HUES6 (cell line): Measurements from ENCODE around the gene TMEM170A.

Experiments
- H3K27ac ChIP-seq: 2 replicates; pipeline ENCODE4 v1.7.0; 2013; ENCODE audit warnings: low read depth, mild to moderate bottlenecking, low read length, inconsistent platforms
- H3K27me3 ChIP-seq: 2 replicates; pipeline ENCODE4 v1.6.1; 2013; ENCODE audit warnings: low read length; ENCODE audit not compliant: control insufficient read depth, insufficient read depth
- H3K36me3 ChIP-seq: 2 replicates; pipeline ENCODE4 v1.6.1; 2013; ENCODE audit warnings: low read length; ENCODE audit not compliant: control insufficient read depth, insufficient read depth
- H3K4me1 ChIP-seq: 2 replicates; pipeline ENCODE4 v1.6.1; 2013; ENCODE audit warnings: low read length; ENCODE audit not compliant: control insufficient read depth, insufficient read depth
- H3K4me3 ChIP-seq: 2 replicates; pipeline ENCODE4 v1.5.1; 2013; ENCODE audit warnings: low read depth, low read length
- H3K9ac ChIP-seq: one replicate; pipeline ENCODE4 v1.6.1; 2013; ENCODE audit warnings: mild to moderate bottlenecking, low read length
- H3K9me3 ChIP-seq: 2 replicates; pipeline ENCODE4 v1.6.1; 2013; ENCODE audit warnings: low read depth, low read length; ENCODE audit not compliant: control insufficient read depth, insufficient read depth

Gene TMEM170A

DNA sequence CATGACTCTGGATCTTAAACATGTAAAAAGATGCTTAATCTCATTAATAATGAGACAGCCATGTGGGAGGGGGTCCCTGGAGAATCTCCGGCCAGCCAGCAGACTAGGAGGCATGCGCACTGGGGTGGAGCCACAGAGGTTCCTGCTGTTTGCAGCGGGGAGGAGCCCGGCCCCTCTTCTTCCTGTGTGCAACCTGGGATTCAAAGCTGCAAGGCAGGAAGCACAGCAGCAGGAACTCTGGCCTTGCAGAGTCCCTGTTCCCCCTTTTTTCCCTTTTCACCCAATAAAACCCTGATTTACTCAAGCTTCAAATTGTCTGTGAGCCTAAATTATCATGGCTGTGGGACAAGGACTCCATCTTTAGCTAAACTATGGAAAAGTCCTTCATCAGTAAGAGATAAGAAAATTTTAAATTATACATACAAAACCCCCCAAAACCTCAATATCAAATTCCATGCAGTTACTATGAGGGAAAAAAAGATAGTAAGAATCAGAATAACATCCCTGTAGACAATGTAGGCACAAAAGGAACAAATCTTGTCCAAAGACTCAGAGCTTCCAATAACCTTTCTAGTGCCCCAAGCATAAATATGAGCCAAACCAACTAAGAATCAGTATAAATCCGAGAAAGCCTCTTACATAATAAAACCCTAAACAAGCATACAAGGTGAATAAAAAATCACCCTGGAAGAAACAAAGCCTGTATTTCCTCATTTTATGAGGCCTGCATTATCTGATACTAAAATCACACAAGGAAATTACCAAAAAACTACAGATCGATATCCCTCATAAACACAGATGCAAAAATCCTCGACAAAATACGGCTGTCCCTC lies 43.3 kb downstream of the TMEM170A start:
- Histone ChIP-seq H3K4me3 (0 out of 2 replicates have a peak overlapping the region, but pooled peaks have one; percentile 20), H3K27me3 (no peaks in the 10 kb centered on the region), H3K4me1 (peaks cover 20% of the 10 kb centered on the region), H3K36me3 (no peaks in the 10 kb centered on the region), H3K9me3 (no peaks in the 10 kb centered on the region), H3K27ac (peak overlapping the region; percentile 53; the same call in 1 of the 2 replicates), H3K9ac (no peak overlapping the region)

DNA sequence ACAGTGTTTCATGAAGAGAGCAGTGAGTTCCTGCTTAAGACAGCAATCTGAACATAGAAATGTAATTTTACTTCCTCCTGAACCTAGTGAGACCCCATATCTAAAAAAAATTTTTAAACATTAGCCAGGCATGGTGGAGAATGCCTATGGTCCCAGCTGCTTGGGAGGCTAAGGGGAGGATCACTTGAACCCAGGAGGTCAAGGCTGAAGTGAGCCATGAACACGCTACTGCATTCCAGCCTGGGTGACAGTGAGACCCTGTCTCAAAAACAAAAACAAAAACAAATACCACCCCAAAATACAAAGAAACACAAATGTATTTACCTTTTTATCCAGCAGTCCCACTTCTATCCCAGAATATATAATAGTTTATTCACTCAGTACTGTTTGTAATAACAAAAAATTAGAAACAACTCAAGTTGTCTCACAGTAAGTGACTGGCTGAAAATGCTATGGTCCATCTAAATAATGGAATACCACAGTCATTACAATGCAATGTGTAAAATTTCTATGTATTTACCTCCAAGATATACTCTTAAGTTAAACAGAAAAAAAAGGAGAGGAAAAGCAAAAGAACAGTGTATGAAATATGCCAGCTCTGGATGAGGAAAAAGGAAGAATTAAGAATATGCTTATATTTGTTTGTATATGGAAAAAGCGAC lies 47.5 kb downstream of the TMEM170A start:
- Histone ChIP-seq H3K36me3 (peaks cover 11% of the 10 kb centered on the region), H3K27ac (no peak overlapping the region), H3K9me3 (no peaks in the 10 kb centered on the region), H3K4me1 (peaks cover 20% of the 10 kb centered on the region), H3K9ac (no peak overlapping the region), H3K4me3 (no peak overlapping the region), H3K27me3 (no peaks in the 10 kb centered on the region)

GRCh38 chr16:75415169-75415905 lies 49.2 kb downstream of the TMEM170A start:
- H3K27me3 ChIP-seq, result no peaks in the 10 kb centered on the region
- no peaks in the 10 kb centered on the region for H3K9me3 ChIP-seq
- peaks cover 23% of the 10 kb centered on the region for H3K36me3 ChIP-seq
- H3K4me3 ChIP-seq, result no peak overlapping the region
- no peak overlapping the region for H3K9ac ChIP-seq
- H3K27ac ChIP-seq, result no peak overlapping the region
- peaks cover 8% of the 10 kb centered on the region; the same call in 1 of the 2 replicates for H3K4me1 ChIP-seq

GRCh38 chr16:75413951-75414350 lies 50.5 kb downstream of the TMEM170A start:
- H3K27ac ChIP-seq, result no peak overlapping the region
- no peak overlapping the region for H3K4me3 ChIP-seq
- no peaks in the 10 kb centered on the region for H3K9me3 ChIP-seq
- H3K36me3 ChIP-seq, result peaks cover 37% of the 10 kb centered on the region
- H3K4me1 ChIP-seq, result no peaks in the 10 kb centered on the region
- no peak overlapping the region for H3K9ac ChIP-seq
- no peaks in the 10 kb centered on the region for H3K27me3 ChIP-seq

- no peaks in the 10 kb centered on the region for H3K27me3 ChIP-seq
- peaks cover 44% of the 10 kb centered on the region for H3K36me3 ChIP-seq
- H3K9ac ChIP-seq, result no peak overlapping the region
- H3K4me3 ChIP-seq, result no peak overlapping the region
- no peaks in the 10 kb centered on the region for H3K4me1 ChIP-seq
- H3K27ac ChIP-seq, result no peak overlapping the region
- no peaks in the 10 kb centered on the region for H3K9me3 ChIP-seq
Observed at GRCh38 chr16:75406943-75407342, 57.5 kb downstream of the TMEM170A start.

GRCh38 chr16:75402821-75403475 lies 61.5 kb downstream of the TMEM170A start:
- Histone ChIP-seq H3K9me3 (no peaks in the 10 kb centered on the region), H3K27ac (no peak overlapping the region), H3K36me3 (peaks cover 25% of the 10 kb centered on the region), H3K9ac (no peak overlapping the region), H3K4me1 (no peaks in the 10 kb centered on the region), H3K27me3 (no peaks in the 10 kb centered on the region), H3K4me3 (no peak overlapping the region)

- Histone ChIP-seq H3K36me3 (peaks cover 22% of the 10 kb centered on the region), H3K4me3 (no peak overlapping the region), H3K9ac (no peak overlapping the region), H3K9me3 (no peaks in the 10 kb centered on the region), H3K4me1 (no peaks in the 10 kb centered on the region), H3K27ac (0 out of 2 replicates have a peak overlapping the region, but pooled peaks have one; percentile 2), H3K27me3 (no peaks in the 10 kb centered on the region)
Observed at GRCh38 chr16:75402159-75402820, 62.2 kb downstream of the TMEM170A start.

- Histone ChIP-seq H3K4me1 (no peaks in the 10 kb centered on the region), H3K9me3 (no peaks in the 10 kb centered on the region), H3K4me3 (no peak overlapping the region), H3K27me3 (no peaks in the 10 kb centered on the region), H3K9ac (no peak overlapping the region), H3K36me3 (peaks cover 16% of the 10 kb centered on the region), H3K27ac (0 out of 2 replicates have a peak overlapping the region, but pooled peaks have one; percentile 2)
Observed at GRCh38 chr16:75401691-75402090, 62.8 kb downstream of the TMEM170A start.

- no peaks in the 10 kb centered on the region for H3K4me1 ChIP-seq
Observed at GRCh38 chr16:75398333-75398732, 66.2 kb downstream of the TMEM170A start.

GRCh38 chr16:75394941-75395340 lies 69.5 kb downstream of the TMEM170A start:
- H3K27me3 ChIP-seq, result no peaks in the 10 kb centered on the region
- H3K4me3 ChIP-seq, result no peak overlapping the region
- peaks cover 41% of the 10 kb centered on the region for H3K36me3 ChIP-seq
- no peaks in the 10 kb centered on the region for H3K9me3 ChIP-seq
- H3K9ac ChIP-seq, result no peak overlapping the region
- H3K27ac ChIP-seq, result no peak overlapping the region
- H3K4me1 ChIP-seq, result no peaks in the 10 kb centered on the region

More at GRCh38 chr16:75398333-75398732, 66.2 kb downstream of the TMEM170A start:
- no peaks in the 10 kb centered on the region for H3K9me3 ChIP-seq
- H3K27ac ChIP-seq, result no peak overlapping the region
- H3K27me3 ChIP-seq, result no peaks in the 10 kb centered on the region
- no peak overlapping the region for H3K9ac ChIP-seq
- peaks cover 22% of the 10 kb centered on the region for H3K36me3 ChIP-seq
- no peak overlapping the region for H3K4me3 ChIP-seq
